Measurements from ENCODE around the gene RAB37. TPM values are rescaled to one million over a fixed set of nuclear protein-coding genes. Genes with fewer than 3 reads are reported as not detected.

RAB37 gene
- total and polyA plus RNA-seq, 2 of the 13 experiments (the other 11 are each of a cell fraction or from before 2014, with no cell fraction given) = 0.91 to 3.7 TPM

GRCh38 chr17:74737299-74738050 is 419 bp downstream of the RAB37 start (continued):
- TF ChIP-seq ZSCAN21 (CRISPR knock-in tag; IDR thresholded peaks at IDR 0.05; ENCODE audit: borderline replicate concordance) (peak; percentile 44; the same call in 1 of the 2 replicates), RBAK (CRISPR knock-in tag; IDR thresholded peaks at IDR 0.05) (peak; percentile 56; the same call in 1 of the 2 replicates), ZNF30 (CRISPR knock-in tag; IDR thresholded peaks at IDR 0.05) (no peak), ZNF142 (CRISPR knock-in tag; IDR thresholded peaks at IDR 0.05) (0 out of 2 replicates have a peak, but pooled peaks have one; percentile 10), CTCF (CRISPR knock-in tag; IDR thresholded peaks at IDR 0.05) (peak; percentile 76), RAD21 (CRISPR knock-in tag; IDR thresholded peaks at IDR 0.05) (peak; percentile 63), ZNF782 (CRISPR knock-in tag; IDR thresholded peaks at IDR 0.05; ENCODE audit: borderline replicate concordance) (0 out of 2 replicates have a peak, but pooled peaks have one; percentile 32), ZNF367 (CRISPR knock-in tag; IDR thresholded peaks at IDR 0.05; ENCODE audit: borderline replicate concordance) (no peak), ZNF800 (CRISPR knock-in tag; IDR thresholded peaks at IDR 0.05) (peak; percentile 91; the same call in 1 of the 2 replicates), NCOA2 (CRISPR knock-in tag; IDR thresholded peaks at IDR 0.05) (0 out of 2 replicates have a peak, but pooled peaks have one; percentile 9), MAFG (CRISPR knock-in tag; IDR thresholded peaks at IDR 0.05) (no peak)

All from HepG2 (cell line).